ENCODE data around the gene CCNC.

Gene CCNC

DNA sequence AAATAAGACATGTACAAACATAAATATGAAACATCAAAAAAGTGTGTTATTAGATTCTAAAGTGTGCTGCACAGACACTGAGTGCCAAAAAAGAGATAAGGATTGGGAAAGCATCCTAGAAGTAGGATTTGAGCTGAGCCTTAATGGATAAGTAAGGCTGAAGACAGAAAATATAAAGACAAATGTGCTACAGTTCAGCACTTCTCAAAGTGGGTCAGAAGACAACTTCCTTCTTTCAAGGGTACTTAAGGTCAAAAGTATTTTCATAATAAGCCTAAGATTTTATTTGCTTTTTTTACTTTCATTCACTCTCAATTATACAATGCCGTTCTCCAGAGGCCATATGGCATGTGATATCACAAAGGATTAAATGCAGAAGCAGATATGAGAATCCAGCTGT, 70.0 kb downstream of the CCNC start:
- TF ChIP-seq, protein P1, sequence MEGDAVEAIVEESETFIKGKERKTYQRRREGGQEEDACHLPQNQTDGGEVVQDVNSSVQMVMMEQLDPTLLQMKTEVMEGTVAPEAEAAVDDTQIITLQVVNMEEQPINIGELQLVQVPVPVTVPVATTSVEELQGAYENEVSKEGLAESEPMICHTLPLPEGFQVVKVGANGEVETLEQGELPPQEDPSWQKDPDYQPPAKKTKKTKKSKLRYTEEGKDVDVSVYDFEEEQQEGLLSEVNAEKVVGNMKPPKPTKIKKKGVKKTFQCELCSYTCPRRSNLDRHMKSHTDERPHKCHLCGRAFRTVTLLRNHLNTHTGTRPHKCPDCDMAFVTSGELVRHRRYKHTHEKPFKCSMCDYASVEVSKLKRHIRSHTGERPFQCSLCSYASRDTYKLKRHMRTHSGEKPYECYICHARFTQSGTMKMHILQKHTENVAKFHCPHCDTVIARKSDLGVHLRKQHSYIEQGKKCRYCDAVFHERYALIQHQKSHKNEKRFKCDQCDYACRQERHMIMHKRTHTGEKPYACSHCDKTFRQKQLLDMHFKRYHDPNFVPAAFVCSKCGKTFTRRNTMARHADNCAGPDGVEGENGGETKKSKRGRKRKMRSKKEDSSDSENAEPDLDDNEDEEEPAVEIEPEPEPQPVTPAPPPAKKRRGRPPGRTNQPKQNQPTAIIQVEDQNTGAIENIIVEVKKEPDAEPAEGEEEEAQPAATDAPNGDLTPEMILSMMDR (conservative IDR thresholded peaks at IDR 0.05), result no peak
- TF ChIP-seq ZFX (IDR thresholded peaks at IDR 0.05), result no peak
- H3K27ac ChIP-seq, result no peak overlapping the region

DNA sequence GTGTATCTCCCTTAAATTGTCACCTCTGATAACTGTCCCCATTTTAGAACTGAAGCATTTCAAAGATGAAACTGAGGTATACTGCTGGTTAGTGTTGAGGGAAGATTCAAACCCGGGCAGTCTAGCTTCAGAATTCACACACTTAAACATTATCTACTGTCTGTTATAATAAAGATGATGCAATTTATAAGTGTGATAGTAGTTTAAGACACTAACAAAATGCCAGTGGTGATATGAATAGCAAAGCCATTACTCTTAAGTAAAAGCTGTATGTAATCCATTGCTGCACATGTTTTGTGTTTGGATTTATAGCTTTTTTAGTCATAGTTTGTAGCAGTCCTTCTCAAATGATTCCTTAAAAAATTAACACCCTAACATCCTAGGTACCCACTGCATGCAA, 73.0 kb downstream of the CCNC start:
- no peak for TF ChIP-seq ZFX (IDR thresholded peaks at IDR 0.05)
- TF ChIP-seq, protein P1 (conservative IDR thresholded peaks at IDR 0.05), result no peak
- no peak overlapping the region for H3K27ac ChIP-seq

Data from C4-2B (cell line).